Measurements from ENCODE around the gene PRR19. TPM values are rescaled to one million over a fixed set of nuclear protein-coding genes. Genes with fewer than 3 reads are reported as not detected.
A peak's percentile ranks its signal among the peaks of the same experiment; 100 is the strongest.

PRR19 gene
- total and polyA plus RNA-seq, 2 donors (not counting 1 experiment from before 2014, with no cell fraction given): 0.39 to 0.54 TPM

GRCh38 chr19:42281827-42282762 is 19.8 kb upstream of the PRR19 start:
- Mint-ChIP-seq H3K4me3 (no peak overlapping the region), H3K27ac (no peak overlapping the region), H3K4me1 (peaks cover 37% of the 10 kb centered on the region), H3K27me3 (no peaks in the 10 kb centered on the region), H3K9me3 (ENCODE audit: insufficient read depth) (no peaks in the 10 kb centered on the region)
- no peak overlapping the region for H3K4me3 ChIP-seq (ENCODE audit: control extremely low read depth in 1 of 5, extremely low read depth in 1 of 5, insufficient read depth in 1 of 5, low read depth in 2 of 5, low read length in 4 of 5)
- no peaks in the 10 kb centered on the region for H3K9me3 ChIP-seq (ENCODE audit: control extremely low read depth in 1 of 3, control insufficient read depth in 2 of 3, insufficient read depth in 1 of 3, low read length in 2 of 3)
- peak overlapping the region; percentile 96 for H3K4me2 ChIP-seq (replicated peaks; ENCODE audit: low read depth, low read length, poor library complexity, severe bottlenecking)
- DNase-seq (peak; percentile 48), ATAC-seq (ENCODE audit: low read depth) (no peak)
- H3K27ac ChIP-seq (ENCODE audit: low read length in 2 of 2): peak overlapping the region; percentile 91 to 96
- peaks cover 53 to 71% of the 10 kb centered on the region in 2 donors for H3K4me1 ChIP-seq (ENCODE audit: control insufficient read depth in 2 of 2, insufficient read depth in 2 of 2, low read length in 2 of 2)
- H3K27me3 ChIP-seq (replicated peaks in 1 of 4; ENCODE audit: control extremely low read depth in 1 of 4, control insufficient read depth in 3 of 4, insufficient read depth in 4 of 4, low read length in 3 of 4): no peaks in the 10 kb centered on the region
- H2AFZ ChIP-seq (ENCODE audit: insufficient read depth, low read depth, low read length, poor library complexity, severe bottlenecking): no peak overlapping the region
- ChIA-PET POLR2A (interaction anchor here (0.5 to 5.5 kb wide), 13 partner anchors 9 to 185 kb away, joined by 3 to 23 read pairs (median 7); partner anchors contain the start of genes ERF, GSK3A and PAFAH1B3), CTCF (interaction anchor here (1.0 to 4.8 kb wide), 7 partner anchors 11 to 37 kb away, joined by 3 to 89 read pairs (median 4); partner anchors contain the start of genes GSK3A, PAFAH1B3 and PRR19)
- H3K9ac ChIP-seq (ENCODE audit: low read length): peak overlapping the region; percentile 40
- H3K79me2 ChIP-seq (ENCODE audit: control insufficient read depth, insufficient read depth, low read length): peaks cover 43% of the 10 kb centered on the region
- TF ChIP-seq EZH2 (IDR thresholded peaks at IDR 0.05; ENCODE audit: borderline replicate concordance, insufficient read depth, low read depth, low read length, poor library complexity, severe bottlenecking): no peak
- TF ChIP-seq CTCF (IDR thresholded peaks at IDR 0.05): no peak
- intact Hi-C loops (cut with micrococcal nuclease): loop anchor here (5.0 kb wide), 1 partner anchor 80 kb away; no protein-coding TSS in a partner anchor
- H4K20me1 ChIP-seq (ENCODE audit: control insufficient read depth, insufficient read depth, low read length, poor library complexity, severe bottlenecking): peaks cover 32% of the 10 kb centered on the region
- H3K36me3 ChIP-seq (replicated peaks in 1 of 2; ENCODE audit: control extremely low read depth in 1 of 2, control insufficient read depth in 1 of 2, extremely low read depth in 1 of 2, insufficient read depth in 2 of 2, low read length in 1 of 2): peaks cover 0 to 5% of the 10 kb centered on the region in 2 experiments
- 36% methylated on average over 6 of the region's 7 CpGs for WGBS (ENCODE audit: insufficient coverage)

Measured in B cell (primary cell).